Brain pericyte (primary cell): ENCODE results near the gene SH3BP5L.
"Not testable (repeated sequence)": the region's sequence is repeated elsewhere in the genome, so short reads cannot be mapped to it uniquely, and the experiment has no call there.

Experiments
- DNase-seq: peaks from one replicate; pipeline ENCODE4 v3.0.0-alpha.2; 2012; ENCODE audit warnings: low read depth, low spot score

SH3BP5L gene

DNA sequence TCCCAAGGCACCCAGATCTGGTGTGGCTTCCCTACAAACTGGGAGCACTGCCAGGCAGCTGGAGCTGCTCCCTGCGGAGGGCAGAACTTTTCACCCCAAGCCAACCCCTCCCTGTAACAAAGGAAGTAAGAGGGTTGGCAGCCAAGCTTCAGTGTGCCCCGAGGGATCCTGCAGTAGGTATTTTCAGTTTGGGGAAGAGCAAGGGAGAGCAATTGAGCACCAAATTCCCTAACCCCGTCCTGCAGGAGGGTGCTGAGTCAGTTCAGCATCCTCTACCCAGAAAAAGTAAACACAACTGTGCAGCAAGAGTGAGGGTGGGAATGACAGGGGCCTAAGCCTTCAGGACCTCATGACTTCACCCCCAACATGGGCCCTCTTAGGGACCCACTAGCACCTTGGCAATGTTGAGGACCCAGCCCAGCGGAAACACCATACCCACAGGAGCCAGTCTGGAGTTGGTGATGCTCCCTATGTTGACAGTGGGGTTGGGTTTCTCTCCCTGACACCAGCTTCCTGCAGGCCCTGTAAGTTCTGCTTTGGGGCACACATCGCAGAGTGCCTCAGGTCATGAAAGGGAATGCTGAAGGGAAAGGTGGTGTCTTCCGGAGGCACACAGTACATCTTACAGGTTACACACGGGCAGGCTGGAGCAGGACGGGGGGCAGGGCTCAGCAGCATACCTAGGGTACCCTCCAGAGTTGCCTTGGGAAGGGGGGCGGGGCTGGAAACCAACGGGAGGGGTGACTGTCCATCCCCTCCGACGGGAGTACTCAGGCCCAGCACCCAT, 14.8 kb downstream of the SH3BP5L start:
- peak; percentile 38 for DNase-seq

DNA sequence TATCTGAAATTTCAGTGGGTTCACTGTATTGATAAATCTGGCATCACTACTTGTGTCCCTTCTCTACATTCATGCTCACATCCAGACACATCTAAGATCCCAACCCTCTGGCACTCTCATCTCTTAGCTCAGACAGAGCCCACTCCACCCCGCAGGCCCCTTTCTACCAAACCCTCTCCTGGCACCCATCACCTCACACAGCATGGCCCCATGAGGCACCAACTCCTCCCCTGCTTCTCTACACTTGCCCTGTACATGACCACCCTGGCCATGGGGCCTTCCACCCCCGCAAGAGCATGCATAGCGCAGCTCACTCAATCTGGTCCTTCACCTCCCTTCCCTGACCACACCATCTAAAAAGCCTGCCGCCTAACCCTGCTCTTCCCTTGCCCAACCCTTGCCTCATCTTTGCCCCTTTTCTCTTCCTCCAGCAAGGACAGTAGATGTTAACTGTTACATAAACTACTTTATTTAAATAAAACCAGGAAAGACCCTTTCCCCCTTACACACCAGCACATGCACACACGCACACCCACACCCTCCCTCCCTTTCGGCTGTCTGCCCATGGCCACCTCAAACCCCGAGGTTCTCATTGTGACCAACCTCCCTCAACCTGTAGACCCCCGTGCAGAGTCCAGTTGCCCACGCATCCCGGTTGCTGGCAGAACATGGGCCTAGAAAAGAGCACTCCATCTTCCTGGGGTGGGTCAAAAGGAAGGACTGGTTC, 15.6 kb downstream of the SH3BP5L start:
- DNase-seq, result no peak

GRCh38 chr1:248808876-248809275, 16.8 kb downstream of the SH3BP5L start:
- no peak for DNase-seq

- DNase-seq, result no peak
These were observed 18.5 kb downstream of the SH3BP5L start for GRCh38 chr1:248807067-248807737.

GRCh38 chr1:248805876-248806275, 19.8 kb downstream of the SH3BP5L start:
- no peak for DNase-seq

DNA sequence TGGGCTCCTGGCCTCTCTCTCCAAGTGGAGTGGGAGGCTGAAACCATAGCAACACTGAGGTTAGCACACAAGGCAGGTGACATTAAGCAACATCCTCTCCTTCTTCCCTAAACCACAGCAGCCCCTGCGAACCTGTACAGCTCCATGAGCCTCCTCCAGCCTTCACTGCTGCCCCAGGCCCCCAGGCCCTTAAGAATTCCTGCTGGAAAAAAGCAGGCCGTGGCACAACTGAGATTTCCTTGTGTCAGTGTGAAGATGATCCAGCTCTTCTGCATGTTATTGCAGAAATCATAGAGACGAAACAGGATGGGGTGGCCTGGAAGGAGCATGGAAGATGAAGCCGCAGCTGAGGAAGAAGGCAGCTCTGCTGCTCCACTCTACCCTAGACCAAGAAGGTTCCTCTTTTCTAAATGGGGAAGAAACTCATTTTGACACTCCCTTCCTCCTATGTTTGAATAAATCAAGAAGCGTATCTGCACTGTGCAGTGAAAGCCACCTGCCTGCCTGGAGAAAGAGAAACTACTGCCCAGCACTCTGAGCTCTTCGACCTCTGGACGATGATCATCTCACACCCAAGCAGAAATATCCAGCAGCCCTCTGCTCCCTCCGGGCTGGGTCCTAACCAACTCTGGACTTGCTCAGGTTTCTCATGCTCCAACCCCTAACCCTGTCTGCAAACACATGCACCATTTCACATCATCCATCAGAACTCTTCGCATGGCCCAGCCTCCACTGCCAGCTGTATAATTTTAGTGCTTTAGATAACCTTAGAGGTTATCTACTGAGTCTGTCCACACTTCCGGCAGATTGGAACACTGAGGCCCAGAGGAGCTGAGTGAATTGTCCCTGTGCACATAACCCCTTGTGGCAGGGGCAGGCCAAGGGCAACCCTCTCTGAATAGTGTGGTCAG, 20.7 kb downstream of the SH3BP5L start:
- no peak for DNase-seq

DNA sequence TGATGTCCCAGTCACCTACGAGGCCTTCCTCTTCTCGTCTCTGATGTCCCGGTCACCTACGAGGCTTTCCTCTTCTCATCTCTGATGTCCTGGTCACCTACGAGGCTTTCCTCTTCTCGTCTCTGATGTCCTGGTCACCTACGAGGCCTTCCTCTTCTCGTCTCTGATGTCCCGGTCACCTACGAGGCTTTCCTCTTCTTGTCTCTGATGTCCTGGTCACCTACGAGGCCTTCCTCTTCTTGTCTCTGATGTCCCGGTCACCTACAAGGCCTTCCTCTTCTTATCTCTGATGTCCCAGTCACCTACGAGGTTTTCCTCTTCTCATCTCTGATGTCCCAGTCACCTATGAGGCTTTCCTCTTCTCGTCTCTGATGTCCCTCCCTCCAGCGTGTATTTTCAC, 22.2 kb downstream of the SH3BP5L start:
- not testable (repeated sequence) for DNase-seq

DNA sequence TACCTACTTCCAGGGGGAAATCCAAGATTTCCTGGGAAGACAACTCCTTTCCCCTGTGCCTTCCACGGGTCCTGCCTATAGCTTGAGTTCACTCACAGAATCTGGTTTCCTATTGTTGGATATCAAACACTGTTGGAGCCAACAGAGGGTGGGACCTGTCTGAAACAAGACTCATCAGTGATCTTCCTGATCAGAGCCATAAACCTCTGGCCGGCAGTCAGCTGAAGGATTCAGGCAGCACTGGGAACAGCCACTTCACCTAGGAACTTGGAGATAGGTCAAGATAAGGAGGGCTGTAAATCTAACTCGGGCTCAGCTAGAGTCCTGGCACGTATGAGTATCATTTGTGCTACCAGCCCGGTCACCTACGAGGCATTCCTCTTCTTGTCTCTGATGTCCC, 23.3 kb downstream of the SH3BP5L start:
- DNase-seq, result no peak

- no peak for DNase-seq
These were observed 25.3 kb downstream of the SH3BP5L start for GRCh38 chr1:248800459-248800858.

DNA sequence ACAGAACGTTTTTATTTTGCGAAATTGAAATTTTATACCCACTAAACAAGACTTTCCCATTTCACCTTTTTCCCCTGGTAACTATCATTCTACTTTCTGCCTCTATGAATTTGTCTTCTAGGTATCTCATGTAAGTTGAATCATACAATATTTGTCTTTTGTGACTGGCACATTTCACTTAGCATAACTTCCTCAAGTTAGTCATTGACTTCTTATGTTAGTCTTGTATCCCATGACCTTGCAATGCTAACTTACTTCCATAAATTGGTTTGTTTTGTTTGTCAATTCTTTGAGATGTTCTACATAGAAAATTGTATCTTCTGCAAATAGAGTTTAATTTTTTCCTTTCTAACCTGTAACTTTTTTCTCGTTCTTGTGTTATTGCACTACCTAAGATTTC, 26.9 kb downstream of the SH3BP5L start:
- no peak for DNase-seq

- DNase-seq, result not testable (repeated sequence)
These were observed 31.1 kb downstream of the SH3BP5L start for GRCh38 chr1:248794663-248795062.

DNA sequence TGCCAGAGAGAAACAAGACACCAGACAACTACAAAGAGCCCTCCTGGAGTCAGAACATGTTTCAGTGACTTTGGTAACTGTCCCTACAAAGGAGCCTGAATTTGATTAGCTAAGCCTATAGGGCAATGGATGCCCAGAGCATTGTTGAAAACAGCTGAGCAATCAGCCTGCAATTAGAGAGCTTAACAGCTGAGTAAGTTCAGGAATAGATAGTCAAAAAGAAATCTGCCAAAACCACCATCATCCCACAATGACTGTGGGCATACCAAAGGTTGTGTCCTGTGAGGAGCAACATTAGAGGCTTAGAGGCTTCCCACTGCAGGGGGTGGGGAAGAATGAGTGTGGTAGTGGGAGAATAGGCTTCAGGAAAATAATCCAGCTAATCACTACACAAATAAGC, 32.1 kb downstream of the SH3BP5L start:
- DNase-seq, result no peak

DNA sequence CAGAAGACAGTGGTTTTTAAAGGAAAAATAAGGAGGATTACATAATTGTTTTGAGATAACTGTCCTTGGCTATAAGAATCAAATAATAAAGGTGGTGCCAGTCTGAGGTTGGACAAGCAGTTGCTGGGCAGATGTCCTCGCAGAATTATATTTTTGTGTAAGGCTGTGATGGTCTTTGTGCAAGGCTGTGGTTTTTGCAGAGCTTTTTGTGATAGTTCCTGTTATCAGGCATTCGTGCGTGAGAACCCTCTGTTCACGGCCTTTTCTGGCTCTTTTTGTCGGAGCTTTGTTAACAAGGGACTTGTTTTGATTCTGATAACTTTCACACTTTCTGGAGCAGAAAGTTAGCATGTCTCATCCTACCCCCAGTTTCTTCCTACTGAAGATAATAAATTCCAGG, 33.4 kb downstream of the SH3BP5L start:
- DNase-seq, result no peak

- DNase-seq, result no peak
These were observed 34.7 kb downstream of the SH3BP5L start for GRCh38 chr1:248791010-248791409.

DNA sequence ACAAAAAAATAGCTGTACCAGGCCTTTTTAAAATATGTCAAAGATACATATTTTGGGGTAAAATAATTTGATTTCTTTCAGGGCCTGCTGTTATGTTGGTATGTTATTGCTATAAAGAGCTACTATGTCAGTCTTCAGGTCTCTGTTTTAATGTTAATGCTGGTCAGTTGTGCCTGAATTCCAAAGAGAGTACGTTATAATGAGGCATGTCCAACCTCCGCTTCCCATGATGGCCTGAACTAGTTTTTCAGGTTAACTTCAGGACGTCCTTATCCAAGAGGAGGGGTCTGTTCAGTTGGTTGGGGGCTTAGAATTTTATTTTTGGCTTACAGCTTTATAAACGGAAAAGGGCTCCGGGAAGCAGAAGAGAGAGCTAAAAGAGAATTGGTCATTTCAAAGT, 35.3 kb downstream of the SH3BP5L start:
- no peak for DNase-seq

GRCh38 chr1:248789337-248789736, 36.4 kb downstream of the SH3BP5L start:
- not testable (repeated sequence) for DNase-seq

DNA sequence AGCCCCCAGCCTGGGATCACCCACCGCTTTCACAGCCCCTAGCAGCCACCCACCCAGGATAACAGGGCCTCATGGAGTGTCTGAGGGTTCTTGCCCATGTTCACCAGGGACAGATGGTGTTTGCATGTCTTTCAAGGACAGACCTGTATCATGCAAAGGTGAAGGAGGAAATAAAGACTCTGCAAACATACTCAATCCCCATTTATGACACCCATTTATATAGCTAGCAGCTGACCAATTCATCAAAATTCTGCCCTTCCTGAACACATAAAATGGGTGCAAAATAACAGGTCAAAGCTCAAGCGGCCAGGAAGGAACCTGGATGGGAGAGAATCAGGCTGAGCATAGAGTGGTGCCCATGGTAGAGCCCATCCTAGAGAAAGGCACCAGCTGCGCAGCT, 37.4 kb downstream of the SH3BP5L start:
- DNase-seq, result no peak

GRCh38 chr1:248787430-248787829, 38.3 kb downstream of the SH3BP5L start:
- no peak for DNase-seq

- DNase-seq, result no peak
These were observed 39.6 kb downstream of the SH3BP5L start for GRCh38 chr1:248786156-248786555.

DNA sequence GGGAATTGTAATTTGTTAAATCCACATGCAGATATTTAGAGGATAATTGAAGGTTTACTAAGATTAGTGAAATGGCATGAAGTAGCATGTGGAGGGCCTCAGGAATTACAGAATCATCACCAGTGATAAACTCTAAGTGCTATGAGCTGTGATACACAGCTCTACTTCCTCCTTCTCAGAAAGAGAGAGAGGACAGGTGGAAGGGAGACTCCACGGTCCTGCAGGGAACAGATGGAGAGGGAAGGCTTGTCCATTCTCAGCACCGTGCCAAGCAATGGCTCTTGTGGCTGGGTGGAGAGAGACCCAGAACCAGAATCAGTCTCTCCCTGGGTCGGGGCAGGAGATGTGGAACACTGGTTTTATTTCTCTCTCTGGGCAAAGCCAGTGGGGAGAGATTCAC, 42.3 kb downstream of the SH3BP5L start:
- DNase-seq, result no peak

DNA sequence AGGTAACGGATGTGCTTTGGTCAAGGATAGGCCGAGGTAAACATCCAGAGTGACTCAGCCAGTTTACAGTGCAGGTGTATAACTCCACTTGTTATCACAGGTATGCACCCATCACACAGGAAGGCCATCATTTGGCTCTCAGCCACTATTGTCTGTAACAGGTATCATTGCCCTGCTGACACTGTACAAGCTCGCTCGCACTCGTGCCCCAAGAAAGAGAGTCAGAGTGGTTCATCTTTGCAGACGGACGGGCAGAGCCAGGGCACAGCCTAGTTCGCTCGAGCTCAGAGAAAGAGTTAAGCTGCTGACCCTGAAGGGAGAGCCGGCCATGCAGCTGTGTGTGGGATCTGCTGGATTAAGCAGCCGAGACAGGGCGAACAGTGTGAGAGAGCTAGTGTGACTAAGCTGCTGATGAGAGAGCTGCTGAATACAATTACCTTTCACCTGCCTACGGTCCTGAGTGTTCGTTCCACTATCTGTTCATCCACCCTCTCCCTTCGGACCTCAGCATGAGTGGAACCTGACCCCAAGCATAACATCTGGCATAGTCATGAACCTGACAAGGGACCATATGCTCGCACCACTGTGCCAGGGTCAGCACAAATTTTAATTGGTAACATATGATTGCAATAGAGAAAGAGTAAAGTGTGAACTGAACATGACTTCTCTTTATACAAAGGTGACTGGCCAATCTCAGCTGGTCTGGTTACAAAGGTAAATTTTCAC, 43.1 kb downstream of the SH3BP5L start:
- no peak for DNase-seq
